NCI-H446 (cell line): ENCODE measurements around the gene ARID1B.

Experiments
- DNase-seq, 2 experiments: peaks; one replicate each; lab custom pipeline; 2025; lab: John Stamatoyannopoulos, UW

Gene ARID1B

GRCh38 chr6:156825475-156825874 lies 48.3 kb downstream of the ARID1B start:
- DNase-seq, result no peak

- DNase-seq, result no peak
These were observed 49.2 kb downstream of the ARID1B start for GRCh38 chr6:156826290-156826955.

- DNase-seq, result no peak
These were observed 50.2 kb downstream of the ARID1B start for GRCh38 chr6:156827382-156827781.

GRCh38 chr6:156828280-156828703 lies 51.1 kb downstream of the ARID1B start:
- DNase-seq, result no peak

GRCh38 chr6:156830126-156830525 lies 52.9 kb downstream of the ARID1B start:
- no peak for DNase-seq

- peak in 1 of 2 experiments; percentile 54 for DNase-seq
These were observed 55.1 kb downstream of the ARID1B start for GRCh38 chr6:156832231-156832647.

- no peak for DNase-seq
These were observed 55.5 kb downstream of the ARID1B start for GRCh38 chr6:156832669-156833068.

GRCh38 chr6:156833755-156834154 lies 56.6 kb downstream of the ARID1B start:
- DNase-seq, result no peak

- no peak for DNase-seq
These were observed 62.0 kb downstream of the ARID1B start for GRCh38 chr6:156839129-156839528.

GRCh38 chr6:156839591-156840001 lies 62.4 kb downstream of the ARID1B start:
- no peak for DNase-seq

GRCh38 chr6:156840136-156840535 lies 63.0 kb downstream of the ARID1B start:
- DNase-seq, result no peak

GRCh38 chr6:156840606-156841005 lies 63.4 kb downstream of the ARID1B start:
- DNase-seq, result no peak

GRCh38 chr6:156841508-156841907 lies 64.3 kb downstream of the ARID1B start:
- no peak for DNase-seq

GRCh38 chr6:156842598-156843250 lies 65.5 kb downstream of the ARID1B start:
- peak in 1 of 2 experiments; percentile 5 for DNase-seq

- no peak for DNase-seq
These were observed 66.9 kb downstream of the ARID1B start for GRCh38 chr6:156844089-156844488.

GRCh38 chr6:156845454-156846155 lies 68.4 kb downstream of the ARID1B start:
- no peak for DNase-seq

- no peak for DNase-seq
These were observed 69.8 kb downstream of the ARID1B start for GRCh38 chr6:156846845-156847599.

- peak in 1 of 2 experiments; percentile 47 for DNase-seq
These were observed 70.9 kb downstream of the ARID1B start for GRCh38 chr6:156848123-156848522.

- peak; percentile 58 to 88 for DNase-seq
These were observed 71.4 kb downstream of the ARID1B start for GRCh38 chr6:156848533-156848932.

GRCh38 chr6:156849806-156850205 lies 72.6 kb downstream of the ARID1B start:
- no peak for DNase-seq

GRCh38 chr6:156850353-156850752 lies 73.2 kb downstream of the ARID1B start:
- DNase-seq, result no peak

GRCh38 chr6:156851454-156851921 lies 74.3 kb downstream of the ARID1B start:
- DNase-seq, result no peak
